A673 (cell line): Measurements from ENCODE around the gene HES7.

ENCODE experiments used
- CTCF ChIP-seq: fragments of 300-800, 200-600 bp; sonication (generic); conservative IDR thresholded peaks from 2 replicates; pipeline ENCODE4 v1.5.1; 2017; ENCODE audit warnings: low read depth, mild to moderate bottlenecking, antibody characterized with exemption, low read length, moderate library complexity, mixed read lengths
- EZH2 ChIP-seq: fragments of 200-600 bp; sonication (generic); IDR thresholded peaks from 2 replicates; pipeline ENCODE4 v1.6.1; 2017; ENCODE audit warnings: borderline replicate concordance, low read depth, mild to moderate bottlenecking, mixed read lengths, antibody characterized with exemption, low read length; ENCODE audit not compliant: poor library complexity, severe bottlenecking

GRCh38 chr17:8084250-8084649 lies 39.7 kb downstream of the HES7 start:
- TF ChIP-seq CTCF (no peak), EZH2 (no peak)
